Fibroblast of skin of right quadriceps (primary cell): ENCODE results near the gene MUC4.
"Not testable (repeated sequence)": the region's sequence is repeated elsewhere in the genome, so short reads cannot be mapped to it uniquely, and the experiment has no call there.

Experiments used
- DNase-seq: peaks from one replicate; pipeline ENCODE4 v3.0.0-alpha.2; 2013

MUC4 gene

DNA sequence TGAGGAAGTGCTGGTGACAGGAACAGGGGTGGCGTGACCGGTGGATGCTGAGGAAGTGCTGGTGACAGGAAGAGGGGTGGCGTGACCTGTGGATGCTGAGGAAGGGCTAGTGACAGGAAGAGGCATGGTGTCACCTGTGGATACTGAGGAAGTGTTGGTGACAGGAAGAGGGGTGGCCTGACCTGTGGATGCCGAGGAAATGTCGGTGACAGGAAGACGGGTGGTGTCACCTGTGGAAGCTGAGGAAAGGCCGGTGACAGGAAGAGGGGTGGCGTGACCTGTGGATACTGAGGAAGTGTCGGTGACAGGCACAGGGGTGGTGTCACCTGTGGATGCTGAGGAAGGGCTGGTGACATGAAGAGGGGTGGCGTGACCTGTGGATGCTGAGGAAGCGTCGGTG is 30.5 kb downstream of the MUC4 start:
- not testable (repeated sequence) for DNase-seq

DNA sequence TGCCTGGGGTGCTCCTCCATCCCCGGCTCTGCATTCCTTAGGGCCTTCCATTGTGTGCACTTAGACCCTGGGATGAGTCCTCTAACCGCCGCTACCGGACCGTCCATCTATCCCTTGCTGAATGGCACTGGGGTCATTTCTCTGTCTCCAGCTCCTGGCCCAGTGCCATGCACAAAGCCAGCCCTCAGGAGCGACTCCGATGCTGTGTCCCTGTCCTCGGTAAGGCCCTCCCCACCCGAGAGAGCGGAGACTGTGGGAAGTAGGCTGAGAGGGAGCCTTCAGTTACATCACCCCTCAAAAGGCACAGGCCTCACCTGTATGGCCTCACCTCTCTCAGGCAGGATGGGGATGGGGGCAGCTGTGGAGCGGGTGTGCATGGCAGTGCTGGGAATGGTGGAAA is 33.8 kb downstream of the MUC4 start:
- DNase-seq: no peak

DNA sequence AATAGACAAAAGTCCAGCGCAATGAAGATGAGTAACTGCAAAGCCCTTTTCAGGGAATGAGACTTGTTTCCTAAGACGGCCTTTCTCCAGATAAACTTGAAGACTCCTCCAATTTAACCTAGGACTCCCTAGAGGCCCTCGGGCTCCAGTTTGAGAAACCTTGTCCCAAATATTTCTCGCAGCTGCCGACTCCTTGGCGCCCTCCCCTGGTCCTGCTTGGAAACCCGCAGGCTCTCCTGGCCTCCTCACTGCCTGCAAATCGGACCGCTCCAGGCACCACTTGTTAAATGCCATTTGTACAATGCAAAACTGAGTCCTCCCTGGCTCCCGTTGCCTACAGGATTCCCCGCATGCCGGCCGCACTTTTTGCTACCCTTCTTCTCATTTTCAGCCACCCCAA is 36.8 kb downstream of the MUC4 start:
- DNase-seq: no peak

DNA sequence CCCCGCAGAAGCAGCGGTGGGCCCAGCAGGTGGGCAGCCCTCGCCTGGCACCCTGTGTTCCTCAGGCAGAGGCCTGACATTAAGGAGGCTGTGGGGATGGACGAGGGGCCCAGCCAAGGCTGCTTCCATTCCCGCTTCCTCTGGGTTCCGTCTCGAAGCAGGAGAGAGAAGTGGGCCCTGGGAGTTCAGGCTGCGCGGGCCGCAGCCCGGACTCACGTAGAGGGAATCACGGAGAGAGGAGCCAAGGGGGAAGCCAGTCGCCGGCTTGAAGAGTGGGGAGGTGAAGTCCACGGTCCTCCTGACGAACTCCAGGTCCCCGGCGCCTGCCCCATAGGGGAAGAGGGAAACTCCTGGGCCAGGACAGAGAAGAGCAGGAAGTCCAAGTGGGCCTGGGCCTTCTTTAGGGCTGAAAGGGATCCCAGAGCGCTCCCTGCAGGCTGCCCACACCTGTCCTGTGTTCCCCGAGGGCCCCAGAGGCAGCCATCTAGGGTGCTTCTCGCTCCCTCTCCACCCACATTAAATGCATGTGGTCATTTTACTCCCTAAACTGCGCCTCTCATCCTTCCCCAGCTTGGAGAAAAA is 37.7 kb downstream of the MUC4 start:
- no peak for DNase-seq

DNA sequence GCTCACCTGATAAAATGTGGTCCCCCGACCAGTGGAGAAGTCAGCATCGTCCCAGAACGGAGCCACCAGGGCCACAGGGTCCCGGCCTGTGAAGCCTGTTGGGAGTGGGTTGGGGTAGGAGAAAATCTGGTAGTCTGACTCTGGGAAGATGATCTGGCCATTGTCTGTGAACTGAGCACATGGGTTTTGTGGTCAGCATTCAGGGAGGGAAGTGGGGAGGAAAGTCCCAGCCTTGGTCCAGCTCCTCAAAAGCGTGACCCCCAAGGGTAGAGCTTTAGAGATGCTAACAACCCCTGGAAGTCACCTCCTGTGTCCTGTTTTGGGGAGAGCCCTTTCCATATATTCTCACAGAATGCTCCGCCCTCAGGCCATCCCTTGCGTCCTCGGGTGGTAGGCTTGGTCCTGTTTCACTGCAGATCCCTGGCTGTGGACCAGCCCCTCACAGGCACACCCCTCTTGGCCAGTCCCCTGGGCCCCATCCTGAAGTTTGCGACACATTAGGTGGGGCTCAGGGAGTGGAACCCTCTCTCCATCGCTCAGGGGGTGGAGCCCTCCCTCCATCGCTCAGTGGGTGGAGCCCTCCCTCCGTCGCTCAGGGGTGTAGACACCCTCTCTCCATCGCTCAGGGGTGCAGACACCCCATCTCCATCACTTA is 40.0 kb downstream of the MUC4 start:
- DNase-seq: no peak

DNA sequence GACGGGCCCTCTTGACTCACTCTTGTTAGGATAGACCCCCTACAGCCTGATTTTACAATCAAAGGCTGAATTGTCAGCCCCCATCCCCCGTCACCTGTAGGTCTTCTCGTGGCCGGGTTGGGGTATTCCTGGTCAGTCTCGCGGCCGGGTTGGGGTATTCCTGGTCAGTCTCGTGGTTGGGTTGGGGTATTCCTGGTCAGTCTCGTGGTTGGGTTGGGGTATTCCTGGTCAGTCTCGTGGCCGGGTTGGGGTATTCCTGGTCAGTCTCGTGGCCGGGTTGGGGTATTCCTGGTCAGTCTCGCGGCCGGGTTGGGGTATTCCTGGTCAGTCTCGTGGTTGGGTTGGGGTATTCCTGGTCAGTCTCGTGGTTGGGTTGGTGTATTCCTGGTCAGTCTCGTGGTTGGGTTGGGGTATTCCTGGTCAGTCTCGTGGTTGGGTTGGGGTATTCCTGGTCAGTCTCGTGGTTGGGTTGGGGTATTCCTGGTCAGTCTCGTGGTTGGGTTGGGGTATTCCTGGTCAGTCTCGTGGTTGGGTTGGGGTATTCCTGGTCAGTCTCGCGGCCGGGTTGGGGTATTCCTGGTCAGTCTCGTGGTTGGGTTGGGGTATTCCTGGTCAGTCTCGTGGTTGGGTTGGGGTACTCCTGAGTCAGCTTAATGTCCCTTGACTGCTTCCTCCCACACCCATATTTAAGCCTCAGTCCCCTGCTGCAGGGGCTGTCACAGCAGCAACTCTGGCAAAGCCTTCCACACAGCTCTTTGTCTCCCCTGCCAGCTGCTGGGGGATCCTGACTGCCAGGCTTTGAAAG is 40.7 kb downstream of the MUC4 start:
- not testable (repeated sequence) for DNase-seq

DNA sequence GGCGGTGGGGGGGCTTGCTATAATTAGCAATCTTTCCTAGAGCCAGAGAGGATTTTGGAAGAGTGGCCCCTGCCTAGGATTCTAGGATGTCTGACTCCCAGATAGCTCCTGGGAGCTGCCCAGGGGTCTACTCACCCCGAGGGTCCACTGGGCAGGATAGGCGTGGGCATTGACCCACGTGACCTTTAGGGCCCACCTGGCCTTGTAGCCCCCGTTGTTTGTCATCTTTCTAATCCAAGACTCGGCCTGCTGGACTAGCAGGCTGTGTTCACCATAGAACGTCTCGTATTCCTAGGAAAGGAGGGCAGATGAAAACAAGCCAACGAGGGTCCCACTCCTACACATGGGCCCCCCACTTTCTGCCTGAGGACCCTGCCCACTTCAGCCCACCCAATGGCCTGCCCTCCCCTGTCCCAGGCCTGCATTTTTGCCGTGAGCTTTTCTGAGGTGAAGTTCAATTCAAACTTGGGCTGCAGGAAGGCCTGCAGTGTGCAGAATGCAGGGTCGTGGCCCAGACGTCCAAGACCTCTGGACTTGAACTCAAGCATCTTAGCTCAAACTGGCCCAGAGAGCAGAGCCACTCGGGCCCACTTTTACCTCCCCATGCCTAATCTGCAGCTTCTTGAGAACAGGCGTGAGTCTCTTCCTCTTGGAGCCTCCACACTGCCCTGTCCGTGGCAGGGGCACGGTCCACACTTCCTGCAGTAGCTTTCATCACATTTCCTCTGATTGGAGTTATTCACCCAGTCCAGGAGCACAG is 41.5 kb downstream of the MUC4 start:
- no peak for DNase-seq

DNA sequence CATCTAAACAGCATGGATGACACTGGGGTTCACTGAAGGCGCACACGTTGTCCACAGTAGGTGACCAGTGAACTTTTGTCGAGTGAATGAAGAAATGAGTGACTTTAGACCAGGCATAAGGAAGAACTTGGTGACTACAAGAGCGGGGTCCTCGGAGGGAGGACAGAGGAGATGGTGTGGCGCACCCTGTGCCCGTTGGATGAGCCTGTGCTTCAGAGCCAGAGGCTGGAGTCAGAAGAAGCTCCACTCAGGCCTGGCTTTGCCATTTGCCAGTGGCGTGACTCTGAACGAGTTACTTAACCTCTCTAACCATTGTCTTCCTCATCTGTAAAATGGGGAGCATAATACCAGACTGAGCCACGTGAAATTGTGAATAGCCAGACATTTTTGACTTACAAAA is 42.2 kb downstream of the MUC4 start:
- DNase-seq: no peak

DNA sequence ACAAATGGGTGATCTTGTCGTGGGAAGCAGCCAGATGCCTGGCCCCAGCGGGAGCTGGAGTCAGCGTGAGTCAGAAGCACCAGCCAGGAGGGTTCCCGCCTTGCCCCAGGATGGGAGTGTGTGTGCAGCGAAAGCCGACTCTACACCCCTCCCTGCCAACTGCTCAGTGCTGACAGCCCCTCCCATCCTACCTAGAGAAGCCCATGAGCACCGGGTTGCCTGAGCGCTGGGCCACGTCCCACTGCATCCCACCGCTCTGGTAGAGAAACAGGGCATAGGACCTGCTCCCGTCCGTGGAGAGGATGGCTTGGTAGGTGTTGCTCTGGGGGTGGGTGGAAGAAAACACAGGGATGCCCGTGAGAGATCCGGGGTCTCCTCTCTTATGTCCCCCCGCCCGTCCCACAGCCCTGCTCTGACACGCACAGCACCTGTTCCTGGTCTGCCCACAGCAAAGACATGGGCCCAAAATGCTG is 42.9 kb downstream of the MUC4 start:
- no peak for DNase-seq

DNA sequence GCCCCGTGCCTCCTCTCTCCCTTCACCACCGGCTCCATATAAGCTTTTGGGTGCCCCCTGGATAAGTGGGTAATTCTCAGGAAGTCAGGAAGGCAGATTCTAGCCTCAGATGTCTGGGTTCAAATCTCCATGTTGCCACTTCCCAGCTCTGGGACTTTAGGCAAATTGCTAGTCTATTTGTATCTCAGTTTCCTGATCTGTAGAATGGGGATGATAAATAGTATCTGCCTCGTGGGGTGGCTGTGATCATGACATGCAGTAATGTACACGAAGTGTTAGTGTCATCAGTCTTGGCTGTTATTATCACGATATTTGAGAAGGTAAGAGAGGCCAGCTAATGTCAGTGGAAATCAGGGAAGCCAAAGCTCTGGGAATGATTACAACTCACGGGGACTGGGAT is 43.3 kb downstream of the MUC4 start:
- DNase-seq: no peak

DNA sequence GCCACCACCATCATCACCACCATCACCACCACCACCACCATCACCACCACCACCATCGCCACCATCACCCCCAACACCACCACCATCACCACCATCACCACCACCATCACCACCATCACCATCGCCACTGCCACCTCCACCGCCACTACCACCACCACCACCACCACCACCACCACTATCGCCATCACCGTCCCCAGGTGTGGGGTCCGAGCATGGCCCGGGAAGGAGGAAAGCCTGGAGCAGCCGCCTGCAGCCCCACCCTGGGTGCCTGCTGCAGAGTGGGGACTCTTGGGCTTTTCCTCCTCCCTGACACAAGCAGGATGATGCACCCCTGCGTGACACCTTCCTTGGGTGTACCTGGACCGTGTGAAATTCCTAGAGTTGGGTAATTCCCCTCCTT is 43.9 kb downstream of the MUC4 start:
- no peak for DNase-seq

DNA sequence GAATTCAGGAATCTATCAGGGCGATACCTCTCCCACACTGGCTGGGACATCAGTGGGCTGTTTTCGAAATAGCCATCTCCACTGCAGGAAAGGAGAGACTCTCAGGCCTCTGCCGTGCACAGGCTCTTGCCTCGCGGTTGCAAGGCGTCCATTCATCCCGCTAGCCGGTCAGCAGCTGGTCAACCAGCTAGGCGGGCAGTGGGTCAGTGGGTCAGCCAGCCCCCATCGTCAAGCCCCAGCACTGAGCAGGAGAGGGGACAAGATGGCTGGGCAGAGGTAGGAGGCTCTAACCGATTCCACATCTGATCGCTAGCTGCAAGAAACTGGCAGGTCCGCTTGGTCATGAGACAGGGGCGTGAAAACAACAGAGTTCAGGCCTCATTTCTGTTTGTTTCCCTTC is 45.1 kb downstream of the MUC4 start:
- no peak for DNase-seq

DNA sequence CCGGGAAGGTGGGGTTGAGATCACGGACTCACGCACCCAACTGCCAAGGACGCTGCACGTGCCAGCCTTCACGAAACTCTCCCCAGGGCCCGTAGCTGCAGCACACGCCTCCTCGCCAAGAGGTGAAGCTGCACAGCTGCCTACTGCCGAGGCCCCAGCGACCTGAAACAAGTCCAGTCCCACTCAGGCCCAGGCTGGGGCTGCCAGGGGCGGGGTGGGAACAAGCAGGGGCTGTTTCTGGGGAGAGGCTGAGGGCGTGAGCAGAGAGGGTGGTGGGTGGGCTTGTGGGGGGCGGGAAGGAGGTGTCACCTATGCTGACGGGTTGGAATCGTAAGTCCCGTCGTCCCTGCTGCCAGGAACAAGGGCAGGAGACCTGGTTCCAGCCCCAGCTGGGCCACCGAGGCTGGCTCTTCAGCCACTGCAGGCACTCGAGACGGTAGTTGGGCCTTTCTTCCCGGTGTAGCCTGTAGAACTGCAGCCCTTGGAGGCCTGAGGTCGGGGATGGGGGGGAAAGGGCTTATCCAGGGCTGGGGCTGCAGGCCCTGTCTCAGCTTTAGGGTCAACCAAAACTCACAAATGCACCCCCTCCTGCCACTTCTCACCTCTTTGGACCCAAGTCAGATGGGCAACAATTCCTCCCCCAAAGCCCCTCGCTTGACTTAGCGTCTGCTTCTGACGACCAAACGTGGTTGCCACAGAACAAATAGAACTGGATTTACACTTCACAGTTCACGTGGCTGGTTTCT is 46.6 kb downstream of the MUC4 start:
- no peak for DNase-seq

DNA sequence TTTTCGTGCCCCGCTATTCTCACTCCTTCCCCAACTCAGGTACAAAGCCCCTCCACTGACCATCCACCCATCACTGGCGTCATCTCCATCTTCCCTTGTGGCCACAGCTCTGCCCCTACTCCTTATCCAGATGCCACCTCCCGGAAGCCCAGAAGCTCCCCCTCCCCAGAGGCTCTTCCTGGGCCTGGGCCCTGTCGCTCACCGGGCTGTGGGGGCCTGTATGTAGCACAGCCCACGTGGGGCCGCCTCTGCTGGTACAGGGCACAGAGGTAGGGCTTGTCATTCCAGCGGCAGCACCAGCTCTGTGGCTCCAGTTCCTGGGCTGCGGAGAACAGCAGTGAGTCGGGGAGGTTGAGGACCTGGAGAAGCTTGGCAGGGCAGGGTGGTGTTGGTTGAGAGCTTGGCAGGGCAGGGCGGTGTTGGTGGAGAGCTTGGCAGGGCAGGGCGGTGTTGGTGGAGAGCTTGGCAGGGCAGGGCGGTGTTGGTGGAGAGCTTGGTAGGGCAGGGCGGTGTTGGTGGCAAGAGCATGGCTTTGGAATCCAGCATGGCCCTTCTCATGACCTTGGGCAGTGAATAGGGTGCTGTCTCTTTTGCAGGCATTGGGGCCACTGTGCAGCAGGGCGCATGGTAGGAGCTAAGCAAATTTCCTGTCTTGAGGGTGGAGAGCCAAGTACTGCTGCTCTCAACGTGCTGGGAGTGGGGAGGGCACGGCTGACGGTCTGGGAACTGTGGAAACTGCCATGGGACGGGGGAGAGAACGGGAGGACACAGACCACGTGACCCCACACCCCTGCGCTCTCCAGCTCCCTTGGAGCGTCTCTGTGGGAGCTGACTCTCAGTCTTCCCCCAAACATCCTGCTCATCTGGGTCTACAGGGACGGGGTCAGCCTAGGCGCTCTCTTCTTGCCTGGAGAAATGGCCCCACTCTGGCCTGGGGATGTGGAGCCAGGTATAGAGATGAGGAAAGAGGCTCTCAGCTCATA is 47.6 kb downstream of the MUC4 start:
- DNase-seq: no peak

DNA sequence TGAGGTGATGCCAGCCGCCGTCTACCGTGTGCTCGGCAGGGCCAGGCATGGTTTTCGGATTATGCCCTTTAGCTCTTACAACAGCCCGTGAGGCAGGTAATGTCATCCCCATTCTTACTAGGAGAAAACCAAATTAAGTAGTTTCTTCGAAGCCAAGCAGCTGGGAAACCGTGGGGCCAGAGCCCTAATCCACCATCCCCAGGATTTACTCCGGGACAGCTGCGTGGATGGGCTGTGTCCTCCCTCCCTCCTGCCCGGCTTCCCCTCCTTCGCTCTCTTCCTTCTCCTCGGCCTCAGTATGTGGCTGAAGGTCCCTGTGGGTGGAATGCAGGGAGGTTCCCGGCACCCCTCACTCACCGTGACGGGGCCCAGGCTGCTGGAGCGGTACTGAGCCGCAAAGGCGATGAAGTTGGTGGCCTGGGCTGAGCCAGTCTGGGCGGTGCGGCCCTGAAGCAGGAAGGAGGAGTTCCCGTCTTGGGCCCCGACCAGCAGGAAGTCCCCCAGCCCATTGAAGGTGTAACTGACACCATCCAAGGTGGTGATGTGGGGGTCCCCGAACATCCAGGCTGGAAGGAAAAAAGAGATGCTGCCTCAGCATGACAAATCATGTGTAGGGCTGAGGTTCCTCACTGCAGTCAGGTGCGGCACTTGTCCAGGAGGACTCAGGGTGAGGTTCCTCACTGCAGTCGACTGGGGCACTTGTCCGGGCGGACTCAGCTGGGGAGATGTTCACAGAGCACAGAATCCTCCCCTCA is 48.5 kb downstream of the MUC4 start:
- DNase-seq: no peak

DNA sequence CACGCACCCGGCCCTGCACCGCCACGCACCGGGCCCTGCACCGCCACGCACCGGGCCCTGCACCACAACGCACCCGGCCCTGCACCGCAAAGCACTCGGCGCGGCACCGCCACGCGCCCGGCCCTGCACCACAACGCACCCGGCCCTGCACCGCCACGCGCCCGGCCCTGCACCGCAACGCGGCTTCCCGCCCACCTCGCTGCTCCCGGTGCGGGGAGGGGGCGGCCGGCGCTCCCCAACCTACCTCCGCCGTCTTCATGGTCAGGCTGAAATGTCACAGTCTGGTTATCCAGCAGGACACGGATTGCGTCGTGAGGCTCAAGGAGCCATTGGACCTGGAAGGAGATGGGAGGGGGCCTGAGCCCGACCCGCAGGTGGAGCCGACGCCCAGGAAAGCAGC is 49.1 kb downstream of the MUC4 start:
- DNase-seq: no peak

DNA sequence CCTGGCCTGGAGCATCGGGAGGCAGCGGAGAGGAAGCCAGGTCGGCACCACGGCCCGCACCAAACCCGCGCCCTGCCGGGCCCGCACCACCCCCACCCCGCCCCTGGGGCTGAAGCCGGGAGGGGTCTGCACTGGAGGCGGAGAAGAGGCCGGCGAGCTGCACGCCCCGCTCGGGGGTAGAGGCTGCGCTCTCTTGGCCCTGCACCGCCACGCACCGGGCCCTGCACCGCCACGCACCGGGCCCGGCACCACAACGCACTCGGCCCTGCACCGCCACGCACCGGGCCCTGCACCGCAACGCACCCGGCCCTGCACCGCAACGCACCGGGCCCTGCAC is 49.5 kb downstream of the MUC4 start:
- no peak for DNase-seq

DNA sequence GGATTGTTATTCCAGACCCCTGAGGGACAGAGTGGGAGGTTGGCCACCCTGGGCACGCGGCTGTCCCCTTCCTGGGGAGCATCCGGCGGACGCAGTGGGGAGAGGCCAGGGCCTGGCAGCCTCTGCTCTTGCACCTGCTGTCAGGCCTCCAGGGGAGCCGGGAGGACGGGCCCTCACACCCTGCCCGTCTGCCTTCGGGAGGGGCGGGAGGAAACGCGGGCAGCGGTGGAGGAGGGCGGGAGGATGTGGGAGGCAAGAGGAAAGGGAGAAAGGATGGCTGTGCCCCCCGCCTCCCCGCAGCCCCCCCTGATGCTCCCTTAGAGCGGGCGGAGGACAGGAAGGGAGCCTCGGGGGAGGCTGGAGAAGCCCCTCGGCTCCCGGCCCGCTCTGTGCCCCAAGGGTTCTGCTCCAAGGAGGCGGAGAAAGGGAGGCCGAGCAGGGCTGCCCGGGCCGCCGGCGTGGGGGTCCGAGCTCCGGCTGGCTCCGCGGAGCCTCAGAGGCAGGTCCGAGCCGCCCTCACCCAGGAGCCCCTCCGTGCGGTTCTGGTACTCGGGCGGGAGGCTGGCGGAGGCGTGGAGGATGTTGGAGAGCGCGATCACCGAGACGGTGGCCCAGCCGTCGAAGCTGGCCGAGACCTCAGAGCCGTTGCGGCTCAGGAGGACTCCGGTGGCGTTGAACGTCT is 50.0 kb downstream of the MUC4 start:
- no peak for DNase-seq

DNA sequence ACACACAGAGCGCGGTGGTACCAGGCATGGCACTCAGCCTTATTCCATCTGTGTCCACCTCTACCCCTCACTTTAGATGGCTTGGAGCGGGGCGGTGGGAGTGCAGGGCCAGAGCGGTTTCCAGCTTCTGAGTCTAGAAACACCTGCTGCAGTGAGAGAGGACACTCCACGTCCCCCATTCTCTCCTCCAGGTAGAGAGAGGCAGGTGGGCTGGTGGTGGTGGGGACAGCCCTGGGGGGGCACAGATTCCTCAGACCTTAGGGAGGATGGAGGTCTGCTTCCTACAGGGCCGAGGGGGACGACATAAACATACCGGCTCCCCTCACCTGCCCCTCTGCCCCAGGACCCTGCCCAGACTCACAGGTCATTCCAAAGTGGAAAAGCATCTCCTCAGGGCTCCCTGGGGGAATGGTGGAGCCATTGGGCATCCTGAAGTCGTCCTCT is 50.6 kb downstream of the MUC4 start:
- no peak for DNase-seq
